ENCODE measurements around the gene ODAD2. TPM values are rescaled to one million over a fixed set of nuclear protein-coding genes. Genes with fewer than 3 reads are reported as not detected.
A peak's percentile ranks its signal among the peaks of the same experiment; 100 is the strongest.

ODAD2 gene
- total RNA-seq, 1 experiment from 2014 or later, result 4.1 TPM

- Mint-ChIP-seq H3K27me3 (ENCODE audit: low read depth) (no peaks in the 10 kb centered on the region), H3K9me3 (no peaks in the 10 kb centered on the region), H3K4me1 (0 out of 2 replicates have a peak, but pooled peaks cover 3% of the 10 kb centered on the region), H3K4me3 (no peak overlapping the region), H3K36me3 (no peaks in the 10 kb centered on the region), H3K27ac (no peak overlapping the region)
- POLR2A ChIA-PET, result no interaction called here
- no peak for ATAC-seq
- DNase-seq (ENCODE audit: low spot score), result no peak
- TF ChIP-seq ZNF423 (CRISPR knock-in tag; IDR thresholded peaks at IDR 0.05) (no peak), ESRRA (CRISPR knock-in tag; IDR thresholded peaks at IDR 0.05; ENCODE audit: borderline replicate concordance) (no peak), ETV6 (CRISPR knock-in tag; IDR thresholded peaks at IDR 0.05) (no peak), MYBL2 (CRISPR knock-in tag; IDR thresholded peaks at IDR 0.05) (no peak), E2F5 (CRISPR knock-in tag; IDR thresholded peaks at IDR 0.05) (no peak), ATF1 (CRISPR knock-in tag; IDR thresholded peaks at IDR 0.05) (no peak), HMGA2 (CRISPR knock-in tag; IDR thresholded peaks at IDR 0.05) (peak; percentile 52; the same call in 1 of the 2 replicates)
- TF ChIP-seq, protein P1, sequence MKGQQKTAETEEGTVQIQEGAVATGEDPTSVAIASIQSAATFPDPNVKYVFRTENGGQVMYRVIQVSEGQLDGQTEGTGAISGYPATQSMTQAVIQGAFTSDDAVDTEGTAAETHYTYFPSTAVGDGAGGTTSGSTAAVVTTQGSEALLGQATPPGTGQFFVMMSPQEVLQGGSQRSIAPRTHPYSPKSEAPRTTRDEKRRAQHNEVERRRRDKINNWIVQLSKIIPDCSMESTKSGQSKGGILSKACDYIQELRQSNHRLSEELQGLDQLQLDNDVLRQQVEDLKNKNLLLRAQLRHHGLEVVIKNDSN (CRISPR knock-in tag; IDR thresholded peaks at IDR 0.05), result no peak
- CTCF ChIA-PET, result no interaction called here
Measured at GRCh38 chr10:28043941-28044340, 45.1 kb upstream of the ODAD2 start.

GRCh38 chr10:28036587-28036986 is 37.7 kb upstream of the ODAD2 start:
- ATAC-seq (no peak), DNase-seq (ENCODE audit: low spot score) (no peak)
- Mint-ChIP-seq H3K4me1 (no peaks in the 10 kb centered on the region), H3K36me3 (peaks cover 7% of the 10 kb centered on the region; the same call in 1 of the 2 replicates), H3K27ac (no peak overlapping the region), H3K4me3 (no peak overlapping the region), H3K27me3 (ENCODE audit: low read depth) (no peaks in the 10 kb centered on the region), H3K9me3 (peaks cover 12% of the 10 kb centered on the region)
- no peak for TF ChIP-seq IRF2 (CRISPR knock-in tag; IDR thresholded peaks at IDR 0.05; ENCODE audit: borderline replicate concordance, low read depth)
- TF ChIP-seq ZNF396 (CRISPR knock-in tag; IDR thresholded peaks at IDR 0.05; ENCODE audit: borderline replicate concordance), result no peak
- TF ChIP-seq, protein P2, sequence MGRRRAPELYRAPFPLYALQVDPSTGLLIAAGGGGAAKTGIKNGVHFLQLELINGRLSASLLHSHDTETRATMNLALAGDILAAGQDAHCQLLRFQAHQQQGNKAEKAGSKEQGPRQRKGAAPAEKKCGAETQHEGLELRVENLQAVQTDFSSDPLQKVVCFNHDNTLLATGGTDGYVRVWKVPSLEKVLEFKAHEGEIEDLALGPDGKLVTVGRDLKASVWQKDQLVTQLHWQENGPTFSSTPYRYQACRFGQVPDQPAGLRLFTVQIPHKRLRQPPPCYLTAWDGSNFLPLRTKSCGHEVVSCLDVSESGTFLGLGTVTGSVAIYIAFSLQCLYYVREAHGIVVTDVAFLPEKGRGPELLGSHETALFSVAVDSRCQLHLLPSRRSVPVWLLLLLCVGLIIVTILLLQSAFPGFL (CRISPR knock-in tag; IDR thresholded peaks at IDR 0.05; ENCODE audit: borderline replicate concordance), result no peak
- no peak for TF ChIP-seq USF2 (CRISPR knock-in tag; IDR thresholded peaks at IDR 0.05)
- no peak for TF ChIP-seq GRHL2 (CRISPR knock-in tag; IDR thresholded peaks at IDR 0.05; ENCODE audit: insufficient replicate concordance, severe bottlenecking)
- no peak for TF ChIP-seq ATF2 (CRISPR knock-in tag; IDR thresholded peaks at IDR 0.05; ENCODE audit: borderline replicate concordance, low read depth)
- no peak for TF ChIP-seq ZNF263 (CRISPR knock-in tag; IDR thresholded peaks at IDR 0.05; ENCODE audit: low read depth)
- CTCF ChIA-PET, result no interaction called here
- POLR2A ChIA-PET, result no interaction called here

- Mint-ChIP-seq H3K36me3 (no peaks in the 10 kb centered on the region), H3K27ac (no peak overlapping the region), H3K4me1 (0 out of 2 replicates have a peak, but pooled peaks cover 2% of the 10 kb centered on the region), H3K9me3 (no peaks in the 10 kb centered on the region), H3K4me3 (no peak overlapping the region), H3K27me3 (ENCODE audit: low read depth) (no peaks in the 10 kb centered on the region)
- ChIA-PET CTCF (no interaction called here), POLR2A (no interaction called here)
- ATAC-seq (no peak), DNase-seq (ENCODE audit: low spot score) (no peak)
- TF ChIP-seq AFF4 (CRISPR knock-in tag; IDR thresholded peaks at IDR 0.05; ENCODE audit: borderline replicate concordance) (no peak), ZBTB21 (CRISPR knock-in tag; IDR thresholded peaks at IDR 0.05; ENCODE audit: borderline replicate concordance) (no peak), ZNF138 (CRISPR knock-in tag; conservative IDR thresholded peaks at IDR 0.05) (no peak), ZNF423 (CRISPR knock-in tag; IDR thresholded peaks at IDR 0.05) (no peak)
Measured at GRCh38 chr10:28020993-28021982, 22.4 kb upstream of the ODAD2 start.

Data from WTC11 (cell line).